GM13976 (cell line): ENCODE data around the gene AFAP1L2.

Experiments
- DNase-seq: peaks from one replicate; pipeline ENCODE4 v3.0.0; 2012; ENCODE audit warnings: low spot score
- in situ Hi-C: fragments of 300-500 bp; cut with MboI; formaldehyde crosslinking; loops from one replicate; pipeline ENCODE4 v1.12.0; 2022; ENCODE audit warnings: low sequenced_read_pairs, mixed read lengths, inconsistent platforms; ENCODE audit not compliant: unreplicated experiment
- TF ChIP-seq, protein P1 (sequence below): IDR thresholded peaks from 2 replicates; pipeline ENCODE4 v1.5.1; 2012; ENCODE audit warnings: borderline replicate concordance, mild to moderate bottlenecking; ENCODE audit not compliant: insufficient read depth; ENCODE audit errors: extremely low read depth, missing control alignments, control extremely low read depth

Gene AFAP1L2

DNA sequence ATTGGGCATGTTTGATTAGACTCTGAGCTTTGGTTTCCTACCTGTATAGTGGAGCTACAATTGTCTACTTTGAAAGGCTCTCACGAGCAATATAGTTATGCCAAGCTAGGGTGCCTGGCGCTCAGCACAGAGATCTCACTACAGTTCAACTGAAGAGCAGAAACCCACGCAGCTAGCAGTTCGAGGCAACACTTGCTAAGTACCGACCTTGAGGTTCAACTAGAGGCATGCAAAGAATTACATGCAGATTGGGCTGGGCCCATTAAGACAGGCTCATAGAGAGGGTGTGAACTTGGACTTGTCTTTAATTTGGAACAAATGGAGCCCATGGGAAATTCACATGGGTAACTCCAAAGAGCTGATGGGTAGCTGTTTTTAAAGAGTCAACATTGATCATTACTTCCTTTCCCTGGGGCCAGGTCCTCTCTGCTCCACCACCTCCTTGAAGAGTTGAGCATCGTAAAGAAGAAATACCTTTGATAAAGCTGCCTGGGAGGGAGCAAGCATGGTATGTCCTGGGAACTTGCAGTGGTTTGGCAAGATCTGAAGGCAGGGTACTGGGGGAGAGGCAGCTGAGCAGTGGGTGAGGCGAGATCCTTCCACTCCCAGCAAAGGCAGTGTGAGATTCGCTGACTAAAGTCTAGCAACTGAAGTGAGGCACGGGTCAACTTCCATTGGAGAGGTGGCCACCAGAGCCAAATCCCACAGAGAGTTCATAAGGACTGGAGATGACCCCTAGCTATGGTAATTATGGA lies 25.5 kb upstream of the AFAP1L2 start:
- TF ChIP-seq, protein P1, sequence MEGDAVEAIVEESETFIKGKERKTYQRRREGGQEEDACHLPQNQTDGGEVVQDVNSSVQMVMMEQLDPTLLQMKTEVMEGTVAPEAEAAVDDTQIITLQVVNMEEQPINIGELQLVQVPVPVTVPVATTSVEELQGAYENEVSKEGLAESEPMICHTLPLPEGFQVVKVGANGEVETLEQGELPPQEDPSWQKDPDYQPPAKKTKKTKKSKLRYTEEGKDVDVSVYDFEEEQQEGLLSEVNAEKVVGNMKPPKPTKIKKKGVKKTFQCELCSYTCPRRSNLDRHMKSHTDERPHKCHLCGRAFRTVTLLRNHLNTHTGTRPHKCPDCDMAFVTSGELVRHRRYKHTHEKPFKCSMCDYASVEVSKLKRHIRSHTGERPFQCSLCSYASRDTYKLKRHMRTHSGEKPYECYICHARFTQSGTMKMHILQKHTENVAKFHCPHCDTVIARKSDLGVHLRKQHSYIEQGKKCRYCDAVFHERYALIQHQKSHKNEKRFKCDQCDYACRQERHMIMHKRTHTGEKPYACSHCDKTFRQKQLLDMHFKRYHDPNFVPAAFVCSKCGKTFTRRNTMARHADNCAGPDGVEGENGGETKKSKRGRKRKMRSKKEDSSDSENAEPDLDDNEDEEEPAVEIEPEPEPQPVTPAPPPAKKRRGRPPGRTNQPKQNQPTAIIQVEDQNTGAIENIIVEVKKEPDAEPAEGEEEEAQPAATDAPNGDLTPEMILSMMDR: no peak
- in situ Hi-C loops: no loop called here
- no peak for DNase-seq

DNA sequence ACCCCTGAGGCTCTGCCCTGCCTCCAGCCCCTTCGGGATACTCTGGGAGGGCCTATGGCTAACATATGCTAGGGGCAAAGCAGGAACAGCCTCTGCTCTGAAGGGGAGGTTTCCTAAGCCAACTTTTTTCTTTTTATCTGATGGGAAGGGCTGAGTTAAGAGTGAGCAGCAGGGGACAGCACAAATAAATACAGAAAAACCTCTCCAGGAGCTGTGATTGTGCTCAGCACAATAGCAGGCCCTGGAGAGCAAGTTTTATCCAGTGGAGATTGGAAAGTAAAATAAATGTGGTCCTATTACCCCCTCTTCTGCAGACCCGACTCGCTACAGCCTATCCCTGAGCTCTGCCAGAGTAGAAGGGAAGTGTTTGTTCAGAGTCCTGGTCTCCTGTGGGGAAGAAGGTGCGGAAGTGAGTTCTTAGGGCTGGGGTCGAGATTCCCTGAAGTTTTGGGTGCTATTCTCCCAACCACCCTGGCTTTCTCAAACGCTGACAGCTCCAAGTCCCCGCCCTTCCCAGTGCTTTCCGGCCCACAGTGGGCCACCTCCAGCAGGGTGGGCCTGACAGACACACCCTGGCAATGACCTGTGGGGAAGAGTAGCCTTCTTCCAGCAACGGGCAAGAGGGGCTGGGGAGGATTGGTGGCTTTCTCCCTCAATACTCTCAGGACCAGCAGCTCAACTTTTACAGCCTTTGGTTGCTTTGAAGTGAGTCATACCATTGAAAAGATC lies 23.0 kb upstream of the AFAP1L2 start:
- no peak for DNase-seq
- TF ChIP-seq, protein P1: no peak

DNA sequence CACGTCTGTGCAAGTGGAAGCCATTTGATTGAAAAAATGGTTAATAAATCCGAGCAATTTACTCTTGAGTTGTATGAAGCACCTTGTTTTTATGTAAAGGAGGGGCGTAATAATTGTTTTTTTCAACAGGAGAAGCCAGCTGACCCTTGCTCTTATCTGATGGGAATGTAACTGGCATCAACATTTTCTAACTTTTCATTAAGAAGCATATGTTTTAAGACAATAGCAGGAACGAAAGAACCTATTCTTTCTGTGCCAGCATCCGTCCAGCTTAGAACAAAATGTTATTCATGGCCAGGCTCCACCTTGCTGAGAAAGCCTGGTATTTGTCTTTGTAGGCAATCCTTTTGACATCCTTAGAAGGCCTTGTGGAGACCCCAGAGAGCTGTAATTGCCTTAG lies 22.2 kb upstream of the AFAP1L2 start:
- TF ChIP-seq, protein P1: no peak
- in situ Hi-C loops: no loop called here
- no peak for DNase-seq

More for the DNA sequence above, 23.0 kb upstream of the AFAP1L2 start:
- in situ Hi-C loops: no loop called here

DNA sequence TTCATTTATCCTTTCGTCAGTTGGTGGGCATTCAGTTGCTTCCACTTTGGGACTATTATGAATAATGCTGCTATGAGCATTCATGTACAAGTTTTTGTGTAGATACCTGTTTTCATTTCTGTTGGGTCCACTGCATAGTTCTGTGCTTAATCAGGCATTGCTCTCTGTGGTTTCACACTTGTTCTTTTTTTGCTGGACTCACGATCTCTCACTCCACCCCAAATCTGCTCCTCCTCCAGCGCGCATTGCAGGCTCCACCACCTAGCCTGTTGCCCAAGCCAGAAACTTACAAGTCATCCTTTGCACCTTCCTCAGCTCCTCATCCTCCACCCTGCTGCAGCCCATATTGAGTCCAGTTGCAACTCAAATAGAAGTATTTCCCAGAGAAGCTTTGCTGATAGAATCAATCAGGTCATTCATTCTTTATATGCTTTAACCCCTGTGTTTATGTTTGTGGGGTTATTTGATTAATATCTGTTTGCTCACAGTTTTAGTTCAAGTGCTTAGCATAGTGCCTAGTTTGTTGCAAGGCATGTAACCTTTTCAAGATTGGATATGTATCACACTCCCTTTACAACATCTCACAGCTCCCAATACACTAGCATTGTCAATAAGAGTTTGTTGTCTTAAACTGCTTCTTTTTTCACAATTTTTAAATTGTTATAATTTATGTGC lies 16.6 kb upstream of the AFAP1L2 start:
- TF ChIP-seq, protein P1: no peak
- no peak for DNase-seq
- in situ Hi-C loops: no loop called here

DNA sequence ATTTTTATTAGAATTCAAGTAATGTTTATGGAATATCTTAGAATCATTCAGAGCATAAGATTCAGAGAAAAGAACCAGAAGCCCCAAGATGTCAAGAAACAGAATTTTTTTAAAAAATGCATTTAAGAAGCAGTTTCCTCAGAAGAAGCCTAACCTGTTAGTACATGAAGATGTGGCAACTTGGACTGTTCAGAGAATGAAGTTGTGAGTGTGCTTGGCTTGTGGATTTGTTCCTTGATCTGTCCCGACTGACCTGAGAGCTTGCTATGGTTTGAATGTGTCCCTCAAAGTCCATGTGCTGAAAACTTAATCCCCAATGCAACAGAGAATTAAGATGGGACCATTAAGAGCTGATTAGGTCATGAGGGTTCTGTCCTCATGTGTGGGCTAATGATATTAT lies 13.8 kb upstream of the AFAP1L2 start:
- DNase-seq: no peak
- TF ChIP-seq, protein P1: no peak
- in situ Hi-C loops: no loop called here

DNA sequence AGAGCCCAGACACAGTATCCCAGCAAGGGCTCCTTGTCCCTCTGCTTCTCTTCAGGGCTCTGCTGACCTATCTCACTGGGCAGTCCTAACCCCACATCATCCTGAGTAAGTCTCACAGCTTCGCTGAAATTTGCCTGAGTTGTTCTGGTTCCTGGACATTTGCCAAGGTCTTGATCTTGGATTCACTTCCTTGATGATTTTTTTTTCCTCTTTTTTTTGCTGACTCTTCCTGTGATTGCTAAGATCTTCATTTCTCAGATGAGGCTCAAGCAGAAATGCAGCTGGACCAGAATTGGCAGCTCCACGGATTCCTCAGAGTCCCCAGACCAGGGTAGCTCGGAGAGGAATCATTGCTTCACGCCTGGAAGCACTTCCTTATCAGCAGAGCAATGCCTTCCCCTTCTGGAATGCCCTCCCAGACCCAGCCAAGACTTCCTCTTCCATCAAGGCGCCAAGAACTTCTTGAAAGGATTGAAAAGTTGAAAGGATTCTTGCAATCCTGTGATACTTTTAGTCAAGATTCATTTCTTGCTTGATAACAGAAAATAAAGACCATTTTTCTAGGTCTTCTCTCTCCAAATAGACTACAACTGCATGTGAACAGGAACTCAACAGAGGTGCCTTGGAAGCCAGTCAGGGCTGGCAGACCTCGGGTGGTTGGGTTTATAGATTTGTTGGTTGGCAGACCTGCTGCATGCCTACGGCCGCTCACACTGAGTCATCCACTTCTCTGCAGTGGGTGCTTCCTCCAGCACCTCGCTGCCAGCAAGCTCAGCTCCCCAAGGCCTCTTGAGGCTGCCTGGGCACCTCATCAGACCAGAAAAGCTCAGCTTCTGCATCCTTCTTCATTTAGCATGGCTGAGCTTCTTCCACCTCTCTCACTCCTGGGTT lies 8.8 kb upstream of the AFAP1L2 start:
- TF ChIP-seq, protein P1: no peak
- DNase-seq: no peak
- in situ Hi-C loops: no loop called here
